ENCODE data around the gene PLCB4.

PLCB4 gene

GRCh38 chr20:9156529-9157280 is 87.8 kb downstream of the PLCB4 start:
- no peak for TF ChIP-seq CTCF (IDR thresholded peaks at IDR 0.05; ENCODE audit: insufficient read depth, low read length, missing control alignments)
- no peak overlapping the region for H3K4me3 ChIP-seq (ENCODE audit: low read depth, low read length)
- ChIA-PET CTCF (interaction anchor here (0.9 to 1.5 kb wide), 3 partner anchors 14 to 366 kb away, joined by 3 read pairs; no protein-coding TSS in a partner anchor), POLR2A (no interaction called here)
- DNase-seq (ENCODE audit: low read depth, low spot score): no peak

GRCh38 chr20:9160331-9160730 is 91.4 kb downstream of the PLCB4 start:
- H3K4me3 ChIP-seq (ENCODE audit: low read depth, low read length): no peak overlapping the region
- CTCF ChIA-PET: interaction anchor here (0.9 to 2.1 kb wide), 5 partner anchors 10 to 306 kb away, joined by 3 to 6 read pairs (median 3); no protein-coding TSS in a partner anchor
- no peak for DNase-seq (ENCODE audit: low read depth, low spot score)
- POLR2A ChIA-PET: interaction anchor here (0.5 kb wide), 1 partner anchor 18 kb away, joined by 3 read pairs; no protein-coding TSS in a partner anchor
- no peak for TF ChIP-seq CTCF (IDR thresholded peaks at IDR 0.05; ENCODE audit: insufficient read depth, low read length, missing control alignments)

- POLR2A ChIA-PET: interaction anchor here (0.5 kb wide), 1 partner anchor 17 kb away, joined by 3 read pairs; no protein-coding TSS in a partner anchor
- CTCF ChIA-PET: interaction anchor here (1.0 to 2.1 kb wide), 4 partner anchors 10 to 307 kb away, joined by 3 to 6 read pairs (median 4); no protein-coding TSS in a partner anchor
- TF ChIP-seq CTCF (IDR thresholded peaks at IDR 0.05; ENCODE audit: insufficient read depth, low read length, missing control alignments): no peak
- no peak for DNase-seq (ENCODE audit: low read depth, low spot score)
- no peak overlapping the region for H3K4me3 ChIP-seq (ENCODE audit: low read depth, low read length)
Measured at GRCh38 chr20:9160757-9161156, 91.9 kb downstream of the PLCB4 start.

- ChIA-PET CTCF (interaction anchor here (0.9 to 1.0 kb wide), 2 partner anchors 10 to 13 kb away, joined by 3 to 5 read pairs; no protein-coding TSS in a partner anchor), POLR2A (no interaction called here)
- H3K4me3 ChIP-seq (ENCODE audit: low read depth, low read length): no peak overlapping the region
- no peak for TF ChIP-seq CTCF (IDR thresholded peaks at IDR 0.05; ENCODE audit: insufficient read depth, low read length, missing control alignments)
- DNase-seq (ENCODE audit: low read depth, low spot score): no peak
Measured at GRCh38 chr20:9161311-9161710, 92.4 kb downstream of the PLCB4 start.

GRCh38 chr20:9163251-9163650 is 94.4 kb downstream of the PLCB4 start:
- no peak for TF ChIP-seq CTCF (IDR thresholded peaks at IDR 0.05; ENCODE audit: insufficient read depth, low read length, missing control alignments)
- ChIA-PET CTCF (no interaction called here), POLR2A (no interaction called here)
- DNase-seq (ENCODE audit: low read depth, low spot score): no peak
- H3K4me3 ChIP-seq (ENCODE audit: low read depth, low read length): no peak overlapping the region

GRCh38 chr20:9163995-9164394 is 95.1 kb downstream of the PLCB4 start:
- CTCF ChIA-PET: no interaction called here
- POLR2A ChIA-PET: no interaction called here
- no peak for DNase-seq (ENCODE audit: low read depth, low spot score)
- TF ChIP-seq CTCF (IDR thresholded peaks at IDR 0.05; ENCODE audit: insufficient read depth, low read length, missing control alignments): no peak
- H3K4me3 ChIP-seq (ENCODE audit: low read depth, low read length): no peak overlapping the region

All from AG04449 (cell line).